Dedifferentiated amniotic fluid mesenchymal stem cell (primary cell): ENCODE results near the gene CASZ1.

Source experiments
- DNase-seq: peaks from one replicate; pipeline ENCODE4 v3.0.0-alpha.2; 2016; ENCODE audit errors: extremely low spot score

Gene CASZ1

GRCh38 chr1:10639775-10640578 is 156.5 kb downstream of the CASZ1 start:
- no peak for DNase-seq

GRCh38 chr1:10639011-10639774 is 157.3 kb downstream of the CASZ1 start:
- DNase-seq, result no peak

DNA sequence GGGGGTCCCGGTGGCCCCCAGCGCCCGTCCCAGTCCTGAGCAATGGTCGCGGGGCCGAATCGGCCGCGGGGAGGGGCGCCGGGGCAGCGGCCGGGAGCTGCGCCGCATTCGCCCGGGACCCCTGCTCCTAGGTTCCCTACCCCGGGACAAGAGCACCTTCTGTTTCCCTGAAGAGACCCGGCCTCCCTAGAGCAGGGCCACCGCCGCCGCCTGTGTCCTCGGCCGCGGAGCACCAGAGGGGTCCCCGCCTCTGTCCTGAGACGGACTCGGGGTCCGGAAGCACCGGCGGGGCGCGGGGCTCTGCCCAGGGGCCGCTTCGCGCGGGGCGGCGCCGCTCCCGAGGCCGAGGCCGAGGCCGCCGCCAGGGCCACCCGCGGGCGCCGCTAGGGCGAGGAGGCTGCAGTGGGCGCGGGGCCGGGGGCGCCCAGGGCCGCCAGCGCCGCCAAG is 157.9 kb downstream of the CASZ1 start:
- no peak for DNase-seq

- no peak for DNase-seq
Observed at GRCh38 chr1:10637834-10638558, 158.4 kb downstream of the CASZ1 start.

GRCh38 chr1:10637400-10637799 is 159.0 kb downstream of the CASZ1 start:
- no peak for DNase-seq

- DNase-seq, result no peak
Observed at GRCh38 chr1:10635992-10636391, 160.5 kb downstream of the CASZ1 start.

- DNase-seq, result no peak
Observed at GRCh38 chr1:10635085-10635896, 161.2 kb downstream of the CASZ1 start.

DNA sequence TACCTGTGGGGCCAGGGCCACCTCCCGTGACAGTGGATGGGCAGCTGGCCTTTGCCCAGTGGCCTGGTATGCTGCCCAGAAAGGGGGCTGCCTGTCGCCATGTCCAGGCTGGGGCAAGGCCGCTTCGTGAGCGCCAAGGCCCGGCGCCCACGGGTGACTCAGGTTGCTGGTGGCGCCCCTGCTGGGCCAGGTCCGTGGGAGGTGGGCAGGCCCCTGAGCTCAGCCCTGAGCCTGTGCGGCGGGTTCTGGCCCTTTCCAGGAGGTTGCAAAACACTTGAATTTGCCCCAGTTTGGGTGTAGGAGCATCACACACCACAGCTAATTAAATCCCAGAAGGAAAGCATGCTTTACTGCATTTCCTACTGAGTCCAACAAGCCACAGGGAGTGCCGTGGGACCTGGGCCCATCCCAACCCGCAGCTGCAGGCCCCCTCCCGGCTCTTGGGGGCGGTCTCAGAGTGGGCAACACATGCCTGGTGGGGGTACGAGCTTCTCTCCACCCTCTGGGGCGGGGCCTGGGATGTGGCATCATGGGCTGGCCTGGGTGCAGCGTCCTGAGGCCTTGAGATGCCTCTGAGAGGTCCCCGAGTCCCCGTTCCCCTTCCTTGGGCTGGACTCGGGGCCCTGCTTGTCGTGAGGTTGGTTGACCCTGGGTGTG is 161.9 kb downstream of the CASZ1 start:
- no peak for DNase-seq

- DNase-seq, result no peak
Observed at GRCh38 chr1:10634075-10634427, 162.4 kb downstream of the CASZ1 start.

DNA sequence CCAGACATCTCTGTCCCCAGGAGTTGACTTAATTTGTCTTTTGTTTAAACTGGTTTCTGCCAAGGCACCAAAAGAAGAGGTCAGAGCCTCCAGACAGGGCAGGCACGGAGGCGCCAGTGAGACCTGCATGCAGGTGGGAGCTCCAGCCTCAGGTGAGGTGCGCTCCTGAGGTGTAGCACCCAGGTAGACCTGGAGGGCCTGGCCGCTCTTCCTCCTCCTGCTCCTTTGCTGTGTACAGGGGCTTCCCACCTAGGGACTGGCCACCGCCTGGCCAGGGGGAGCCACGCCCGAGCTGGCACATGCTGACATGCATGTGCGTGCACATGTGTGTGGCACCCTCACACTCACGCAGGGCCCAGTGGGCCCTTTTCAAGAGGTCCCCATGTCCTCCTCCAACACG is 163.0 kb downstream of the CASZ1 start:
- DNase-seq, result no peak

DNA sequence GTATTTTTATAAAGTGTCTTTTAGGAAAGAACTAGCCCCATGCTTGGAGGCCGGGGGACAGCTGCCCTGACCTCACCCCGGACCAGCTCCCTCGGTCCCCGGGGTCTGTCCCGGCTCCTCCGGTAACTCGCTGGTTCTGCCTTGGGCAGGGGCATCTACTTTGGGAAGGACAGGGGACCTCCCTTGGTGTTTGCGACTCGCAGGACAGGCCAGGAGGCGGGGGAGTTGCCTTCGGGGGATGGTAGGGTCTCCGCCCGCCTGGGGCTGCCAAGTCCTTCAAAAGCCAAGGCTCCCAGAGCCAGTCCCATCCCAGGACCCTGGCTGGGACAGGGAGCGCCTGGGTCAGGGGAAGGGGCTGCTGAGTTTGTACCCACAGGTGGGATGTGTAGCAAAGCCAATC is 163.8 kb downstream of the CASZ1 start:
- no peak for DNase-seq

DNA sequence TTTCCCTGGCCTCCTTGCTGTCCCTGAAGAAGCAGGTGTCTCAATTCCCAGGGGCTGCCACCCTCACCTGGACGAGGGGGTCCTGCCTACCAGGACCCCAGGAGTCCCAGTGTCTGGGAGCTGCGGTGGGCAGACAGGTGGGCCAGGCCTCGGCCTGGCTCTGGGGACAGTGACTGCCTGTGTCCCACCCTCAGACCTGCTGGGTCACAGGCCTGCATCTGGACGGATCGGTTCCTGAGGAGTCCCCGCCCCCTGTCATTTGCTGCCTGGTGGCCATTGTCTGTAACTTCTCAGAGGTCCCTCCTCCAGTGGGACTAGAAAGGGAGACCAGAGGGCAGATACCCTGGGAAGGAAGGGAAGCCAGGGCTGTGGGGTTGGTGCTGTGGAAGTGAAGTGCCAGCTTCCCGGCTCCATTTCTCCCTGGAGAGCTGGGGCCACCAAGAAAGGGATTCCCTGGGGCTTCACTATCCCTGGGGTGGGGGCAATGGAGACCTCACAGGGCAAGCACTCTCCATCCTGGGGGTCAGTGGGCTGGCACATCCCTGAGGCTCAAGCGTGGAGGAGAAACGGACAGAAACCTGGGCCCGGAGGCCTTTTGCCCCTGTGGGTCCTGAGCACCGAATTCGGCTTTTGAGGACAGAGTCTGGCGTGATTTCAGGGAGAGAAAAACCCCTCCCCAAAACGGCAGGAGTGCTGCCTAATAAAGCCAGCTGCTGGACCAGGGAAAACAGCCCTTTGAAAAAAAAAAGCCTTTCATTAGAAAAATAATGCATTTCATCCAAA is 164.4 kb downstream of the CASZ1 start:
- DNase-seq, result no peak

DNA sequence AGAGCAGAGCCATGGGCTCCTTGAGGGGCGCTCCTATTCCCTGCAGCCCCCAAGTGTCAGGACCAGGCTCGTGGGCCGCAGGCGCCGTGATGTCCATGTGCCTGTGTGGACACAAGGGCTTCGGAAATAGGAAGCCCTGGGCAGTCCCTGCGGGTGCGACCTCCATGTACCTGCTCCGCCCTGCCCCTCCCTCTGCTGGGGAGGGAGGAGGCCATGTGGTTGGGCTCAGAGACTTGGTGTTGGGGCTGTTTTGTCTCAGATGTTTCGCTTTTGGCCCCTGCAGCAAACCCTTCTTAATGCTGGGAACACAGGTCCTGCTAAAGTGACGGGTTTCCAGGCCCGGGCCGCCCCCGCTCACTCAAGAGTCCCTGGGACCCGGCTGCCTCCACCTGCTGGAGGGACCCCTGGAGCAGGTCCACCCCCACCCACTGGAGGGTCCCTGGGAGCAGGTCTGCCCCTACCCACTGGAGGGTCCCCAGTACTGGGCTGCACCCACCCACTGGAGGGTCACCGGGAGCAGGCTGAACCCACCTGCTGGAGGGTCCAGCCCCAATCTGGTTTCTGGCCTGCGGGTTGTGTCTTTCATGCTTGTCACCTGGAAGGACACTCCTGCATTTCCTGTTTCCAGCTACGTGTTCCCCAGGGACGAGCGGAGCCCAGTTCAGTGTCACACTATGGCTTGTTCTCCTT is 165.2 kb downstream of the CASZ1 start:
- DNase-seq, result no peak

DNA sequence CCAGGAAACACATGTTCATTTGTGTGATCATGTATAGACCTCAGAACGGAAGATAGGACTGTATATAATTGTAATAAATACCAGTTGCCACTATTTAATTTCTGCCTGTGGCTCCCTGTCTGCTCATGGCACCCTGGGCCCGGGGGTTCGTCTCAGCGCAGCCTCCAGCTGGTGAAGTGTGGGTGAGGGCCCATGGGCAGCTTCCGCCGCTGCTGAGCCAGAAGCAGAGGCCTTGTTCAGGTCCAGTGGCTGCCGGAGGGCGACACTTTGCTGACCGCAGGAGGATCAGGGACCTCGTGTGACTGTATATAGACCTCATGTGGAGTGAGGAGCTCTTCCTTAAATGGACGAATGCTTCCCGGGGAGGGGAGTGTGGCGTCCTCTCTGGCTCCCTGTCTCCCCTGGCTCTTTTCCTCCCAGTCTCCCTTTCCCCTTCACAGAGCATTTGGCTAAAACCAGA is 165.8 kb downstream of the CASZ1 start:
- DNase-seq, result no peak

DNA sequence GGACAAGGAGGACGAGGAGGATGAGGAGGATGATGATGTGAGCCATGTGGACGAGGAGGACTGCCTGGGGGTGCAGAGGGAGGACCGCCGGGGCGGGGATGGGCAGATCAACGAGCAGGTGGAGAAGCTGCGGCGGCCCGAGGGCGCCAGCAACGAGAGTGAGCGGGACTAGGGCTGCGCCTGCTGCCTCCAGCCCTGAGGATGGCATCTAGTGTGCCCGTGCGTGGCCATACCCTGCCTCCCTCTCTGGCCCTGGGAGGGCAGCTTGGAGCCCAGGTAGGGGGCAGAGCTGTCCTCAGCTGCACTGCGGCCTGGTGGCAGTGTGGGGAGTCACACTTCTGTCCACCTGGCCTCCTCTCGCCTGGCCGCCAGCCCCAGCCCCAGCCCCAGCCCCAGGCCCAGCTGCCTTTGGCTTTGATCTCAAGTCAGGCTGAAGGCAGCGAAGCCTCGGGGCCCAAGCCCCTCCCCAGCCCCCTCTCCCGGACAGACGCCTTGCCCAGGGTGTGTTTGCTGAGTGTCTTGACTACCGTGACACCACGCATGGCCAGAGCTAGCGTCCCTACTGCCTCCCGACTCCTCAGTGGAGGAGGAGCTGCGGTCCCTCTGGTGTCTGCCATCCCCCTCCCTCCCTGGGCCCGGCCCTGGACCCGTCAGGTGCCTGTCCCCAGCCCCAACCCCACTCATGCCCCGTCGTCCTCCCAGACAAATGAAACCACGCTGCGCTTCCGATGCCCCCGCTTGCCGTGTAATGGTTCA is 166.5 kb downstream of the CASZ1 start:
- DNase-seq, result no peak

DNA sequence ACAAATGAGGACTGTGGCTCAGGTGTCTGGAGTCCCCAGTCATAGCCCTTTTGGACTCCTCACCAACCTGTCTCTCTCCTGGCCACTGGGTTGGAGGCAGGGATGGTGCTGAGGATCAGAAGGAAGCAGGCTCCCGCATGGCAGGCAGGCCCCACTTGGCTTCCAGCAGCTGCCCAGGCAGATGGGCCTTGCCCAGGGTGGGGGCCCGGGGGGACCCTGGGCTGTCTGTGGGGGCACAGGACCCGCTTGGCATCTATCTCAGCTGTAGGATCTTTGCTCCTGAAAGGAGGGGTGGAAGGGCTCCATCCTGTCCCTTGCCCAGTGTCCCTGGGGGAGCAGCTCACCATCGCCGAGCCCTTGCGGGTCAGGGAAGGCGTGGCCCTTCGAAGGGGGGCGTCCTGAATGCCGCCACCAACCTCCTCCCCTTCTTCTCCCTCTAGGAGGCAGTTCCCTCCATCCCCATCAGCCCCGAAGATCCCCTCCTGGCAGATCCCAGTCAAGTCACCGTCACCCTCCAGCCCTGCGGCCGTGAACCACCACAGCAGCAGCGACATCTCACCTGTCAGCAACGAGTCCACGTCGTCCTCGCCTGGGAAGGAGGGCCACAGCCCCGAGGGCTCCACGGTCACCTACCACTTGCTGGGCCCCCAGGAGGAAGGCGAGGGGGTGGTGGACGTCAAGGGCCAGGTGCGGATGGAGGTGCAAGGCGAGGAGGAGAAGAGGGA is 167.2 kb downstream of the CASZ1 start:
- DNase-seq, result no peak

GRCh38 chr1:10628685-10629084 is 167.8 kb downstream of the CASZ1 start:
- DNase-seq, result no peak

DNA sequence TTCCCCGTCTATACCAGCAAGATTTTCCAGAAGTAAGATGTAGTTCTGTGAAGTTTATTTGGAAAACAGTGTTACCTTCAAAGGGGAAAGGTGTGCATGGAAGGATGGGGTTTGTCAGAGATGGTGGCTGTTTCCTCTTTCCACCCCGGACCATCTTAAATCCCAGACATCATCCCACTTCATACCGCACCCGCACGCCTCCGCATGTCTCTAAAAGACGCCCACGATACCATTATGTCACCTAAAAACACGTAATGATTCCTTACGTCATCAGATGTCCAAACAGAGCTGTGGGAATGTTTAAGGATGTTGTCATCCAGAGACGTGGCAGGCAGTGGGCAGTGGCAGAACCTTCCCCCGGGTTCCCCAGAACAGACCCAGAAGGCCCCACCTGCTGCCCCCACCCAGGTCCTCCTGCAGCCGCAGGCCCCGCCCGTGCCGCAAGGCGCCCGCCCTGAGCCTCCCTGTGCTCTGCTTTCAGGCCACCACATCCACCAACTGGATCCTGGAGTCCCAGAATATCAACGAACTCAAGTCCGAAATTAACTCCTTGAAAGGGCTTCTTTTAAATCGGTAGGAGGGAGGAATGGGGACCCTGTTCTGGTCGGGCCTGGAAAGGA is 169.5 kb downstream of the CASZ1 start:
- no peak for DNase-seq
